DND-41 (cell line): Measurements from ENCODE around the gene CCDC148.

Source experiments
- ATAC-seq: fragments of 200-7000 bp; cut with Tn5 transposase; 3 replicates; pipeline ENCODE4 v1.9.1; 2021; ENCODE audit warnings: low read depth; ENCODE audit not compliant: insufficient read depth
- DNase-seq: peaks from one replicate; pipeline ENCODE4 v3.0.0-alpha.2; 2020
- H2AFZ ChIP-seq: 2 replicates; pipeline ENCODE4 v1.6.0; 2012; ENCODE audit warnings: low read depth, low read length
- H3K27ac ChIP-seq: 2 replicates; pipeline ENCODE4 v1.5.1; 2012; ENCODE audit warnings: low read length, inconsistent platforms
- H3K27me3 ChIP-seq: fragments of 200-600 bp; sonication (generic); 2 replicates; pipeline ENCODE4 v1.6.0; 2012; ENCODE audit warnings: low read length, mild to moderate bottlenecking, inconsistent platforms; ENCODE audit not compliant: insufficient read depth, poor library complexity
- H3K36me3 ChIP-seq: 2 replicates; pipeline ENCODE4 v1.5.1; 2012; ENCODE audit warnings: low read length, inconsistent platforms; ENCODE audit not compliant: insufficient read depth
- H3K4me1 ChIP-seq: 2 replicates; pipeline ENCODE4 v1.5.1; 2012; ENCODE audit warnings: mild to moderate bottlenecking, low read length; ENCODE audit not compliant: insufficient read depth
- H3K4me2 ChIP-seq: 2 replicates; pipeline ENCODE4 v1.6.0; 2012; ENCODE audit warnings: mild to moderate bottlenecking, moderate library complexity, low read length, inconsistent platforms; ENCODE audit not compliant: insufficient read depth
- H3K4me3 ChIP-seq, 2 experiments: fragments of 200-600 bp in 1 of 2; shearing (Covaris generic) in 1 of 2; 2 replicates each; pipeline ENCODE4 v1.5.1; 2012 to 2016; ENCODE audit warnings: inconsistent platforms in 2 of 2, low read length in 2 of 2, mild to moderate bottlenecking in 2 of 2, low read depth in 1 of 2, moderate library complexity in 1 of 2
- H3K79me2 ChIP-seq: 2 replicates; pipeline ENCODE4 v1.6.0; 2012; ENCODE audit warnings: low read length, inconsistent platforms; ENCODE audit not compliant: insufficient read depth
- H3K9ac ChIP-seq: 2 replicates; pipeline ENCODE4 v1.6.0; 2012; ENCODE audit warnings: low read depth, mild to moderate bottlenecking, inconsistent platforms, low read length, moderate library complexity
- H3K9me3 ChIP-seq: 2 replicates; pipeline ENCODE4 v1.5.1; 2012; ENCODE audit warnings: low read length, moderate library complexity, mild to moderate bottlenecking, inconsistent platforms; ENCODE audit not compliant: insufficient read depth, severe bottlenecking
- H4K20me1 ChIP-seq: 2 replicates; pipeline ENCODE4 v1.6.0; 2012; ENCODE audit warnings: low read length; ENCODE audit not compliant: insufficient read depth
- EZH2 ChIP-seq: IDR thresholded peaks from 3 replicates; pipeline ENCODE4 v1.6.1; 2012; ENCODE audit warnings: borderline replicate concordance, low read depth, mild to moderate bottlenecking, moderate library complexity, low read length, inconsistent platforms; ENCODE audit not compliant: severe bottlenecking
- TF ChIP-seq, protein P1 (sequence below): IDR thresholded peaks from 2 replicates; pipeline ENCODE4 v1.5.1; 2012; ENCODE audit warnings: borderline replicate concordance, low read length, moderate library complexity, mild to moderate bottlenecking; ENCODE audit not compliant: poor library complexity, severe bottlenecking; ENCODE audit errors: extremely low read depth

The CCDC148 gene

DNA sequence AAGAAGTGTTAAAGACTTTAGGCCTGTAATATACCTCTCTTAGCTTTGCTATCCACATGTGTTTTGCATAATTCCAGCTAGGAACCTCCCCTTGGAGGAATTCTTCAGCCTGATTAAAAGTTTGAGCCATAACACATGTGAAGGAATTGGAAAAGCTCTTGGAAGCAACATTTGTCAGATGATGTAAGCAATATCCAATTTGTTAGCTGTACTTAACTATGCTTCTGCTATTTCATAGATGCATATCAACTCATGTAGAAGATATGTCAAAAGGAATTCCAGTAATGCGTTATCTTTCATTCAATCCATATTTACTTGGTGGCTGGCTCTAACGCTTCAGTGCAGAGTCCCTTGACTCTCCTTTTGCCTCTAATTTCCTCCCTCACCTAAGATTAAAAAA lies 46.4 kb upstream of the CCDC148 start:
- Histone ChIP-seq H3K4me3 (no peak overlapping the region), H3K9me3 (no peaks in the 10 kb centered on the region), H3K27me3 (no peaks in the 10 kb centered on the region), H3K4me2 (no peak overlapping the region), H3K79me2 (peaks cover 24% of the 10 kb centered on the region), H4K20me1 (peaks cover 23% of the 10 kb centered on the region; the same call in 1 of the 2 replicates), H3K9ac (no peak overlapping the region), H3K36me3 (no peaks in the 10 kb centered on the region), H2AFZ (no peak overlapping the region), H3K27ac (no peak overlapping the region), H3K4me1 (no peaks in the 10 kb centered on the region)
- TF ChIP-seq, protein P1, sequence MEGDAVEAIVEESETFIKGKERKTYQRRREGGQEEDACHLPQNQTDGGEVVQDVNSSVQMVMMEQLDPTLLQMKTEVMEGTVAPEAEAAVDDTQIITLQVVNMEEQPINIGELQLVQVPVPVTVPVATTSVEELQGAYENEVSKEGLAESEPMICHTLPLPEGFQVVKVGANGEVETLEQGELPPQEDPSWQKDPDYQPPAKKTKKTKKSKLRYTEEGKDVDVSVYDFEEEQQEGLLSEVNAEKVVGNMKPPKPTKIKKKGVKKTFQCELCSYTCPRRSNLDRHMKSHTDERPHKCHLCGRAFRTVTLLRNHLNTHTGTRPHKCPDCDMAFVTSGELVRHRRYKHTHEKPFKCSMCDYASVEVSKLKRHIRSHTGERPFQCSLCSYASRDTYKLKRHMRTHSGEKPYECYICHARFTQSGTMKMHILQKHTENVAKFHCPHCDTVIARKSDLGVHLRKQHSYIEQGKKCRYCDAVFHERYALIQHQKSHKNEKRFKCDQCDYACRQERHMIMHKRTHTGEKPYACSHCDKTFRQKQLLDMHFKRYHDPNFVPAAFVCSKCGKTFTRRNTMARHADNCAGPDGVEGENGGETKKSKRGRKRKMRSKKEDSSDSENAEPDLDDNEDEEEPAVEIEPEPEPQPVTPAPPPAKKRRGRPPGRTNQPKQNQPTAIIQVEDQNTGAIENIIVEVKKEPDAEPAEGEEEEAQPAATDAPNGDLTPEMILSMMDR, result no peak
- no peak for TF ChIP-seq EZH2
- DNase-seq, result no peak
- no peak for ATAC-seq

DNA sequence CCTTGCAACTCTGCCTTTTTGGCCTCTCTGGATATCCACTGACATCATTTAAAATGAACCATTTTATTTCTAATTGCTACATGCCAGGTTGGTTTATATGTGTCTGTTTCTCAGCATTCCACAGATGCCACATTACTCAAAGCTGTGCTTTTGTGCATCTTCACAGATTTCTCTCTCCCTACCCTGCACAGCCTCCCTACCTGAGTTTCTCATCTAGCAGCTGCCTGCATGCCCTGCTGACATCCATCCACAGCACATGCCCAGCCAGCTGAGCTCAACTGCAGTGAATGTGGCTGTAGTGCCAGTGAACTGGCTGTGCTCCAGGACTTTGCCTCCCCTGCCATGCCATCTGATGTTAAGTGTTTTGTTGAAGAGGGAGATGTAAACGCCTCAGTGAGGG lies 44.7 kb upstream of the CCDC148 start:
- DNase-seq, result no peak
- Histone ChIP-seq H2AFZ (no peak overlapping the region), H4K20me1 (peaks cover 22% of the 10 kb centered on the region; the same call in 1 of the 2 replicates), H3K9ac (no peak overlapping the region), H3K4me1 (no peaks in the 10 kb centered on the region), H3K27me3 (no peaks in the 10 kb centered on the region), H3K27ac (no peak overlapping the region), H3K79me2 (peaks cover 18% of the 10 kb centered on the region), H3K9me3 (no peaks in the 10 kb centered on the region), H3K36me3 (no peaks in the 10 kb centered on the region), H3K4me2 (no peak overlapping the region), H3K4me3 (no peak overlapping the region)
- TF ChIP-seq, protein P1, result no peak
- no peak for TF ChIP-seq EZH2
- no peak for ATAC-seq

DNA sequence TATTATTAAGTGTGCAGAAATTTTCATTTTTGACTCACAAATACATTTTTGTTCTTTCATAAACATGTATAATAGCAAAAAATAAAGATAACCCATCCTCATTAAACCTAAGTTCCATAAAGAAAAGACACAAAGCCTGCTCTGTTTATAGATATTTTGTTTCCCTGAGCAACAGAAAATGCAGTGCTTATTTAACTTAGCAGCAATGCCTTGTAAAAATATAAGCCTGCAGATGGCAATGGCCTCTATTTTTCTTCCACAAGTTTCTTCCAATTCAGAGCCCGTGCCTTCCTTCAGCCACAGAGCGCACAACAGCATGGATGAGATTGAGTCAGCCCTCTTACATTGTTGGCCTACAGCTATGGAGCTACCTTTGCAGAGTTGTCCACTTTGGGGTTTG lies 43.8 kb upstream of the CCDC148 start:
- Histone ChIP-seq H3K9ac (no peak overlapping the region), H2AFZ (no peak overlapping the region), H3K79me2 (peaks cover 15% of the 10 kb centered on the region), H3K27ac (no peak overlapping the region), H3K36me3 (no peaks in the 10 kb centered on the region), H3K27me3 (no peaks in the 10 kb centered on the region), H3K9me3 (no peaks in the 10 kb centered on the region), H3K4me2 (no peak overlapping the region), H3K4me1 (no peaks in the 10 kb centered on the region), H3K4me3 (no peak overlapping the region), H4K20me1 (peaks cover 17% of the 10 kb centered on the region; the same call in 1 of the 2 replicates)
- TF ChIP-seq, protein P1, result no peak
- TF ChIP-seq EZH2, result no peak
- DNase-seq, result no peak
- ATAC-seq, result no peak

DNA sequence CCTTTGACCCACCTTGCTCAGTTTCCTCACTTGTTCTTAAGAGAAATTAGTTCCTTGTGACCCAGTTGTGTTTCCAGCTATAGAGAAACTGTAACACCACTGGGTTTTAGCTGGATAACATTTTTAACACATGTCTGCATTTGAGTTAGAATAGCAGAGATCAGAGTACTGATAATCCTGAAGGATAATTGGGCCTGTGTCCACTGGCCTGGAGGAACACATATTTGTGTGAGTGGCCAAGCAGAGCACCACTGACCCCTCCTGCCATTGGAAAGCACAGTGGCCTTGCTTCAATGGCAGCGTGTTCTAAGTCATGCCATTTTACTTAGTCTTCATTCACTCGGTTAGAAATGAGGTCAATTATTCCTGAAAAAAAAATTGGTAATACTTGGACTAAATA lies 42.8 kb upstream of the CCDC148 start:
- Histone ChIP-seq H3K27ac (no peak overlapping the region), H4K20me1 (peaks cover 12% of the 10 kb centered on the region; the same call in 1 of the 2 replicates), H3K9me3 (no peaks in the 10 kb centered on the region), H3K27me3 (no peaks in the 10 kb centered on the region), H3K4me1 (no peaks in the 10 kb centered on the region), H3K4me3 (no peak overlapping the region), H3K4me2 (no peak overlapping the region), H3K9ac (no peak overlapping the region), H2AFZ (no peak overlapping the region), H3K36me3 (no peaks in the 10 kb centered on the region), H3K79me2 (peaks cover 16% of the 10 kb centered on the region)
- DNase-seq (no peak), ATAC-seq (no peak)
- TF ChIP-seq EZH2, result no peak
- TF ChIP-seq, protein P1, result no peak
